Endometrium (tissue), 2 donors: ENCODE results near the gene FBLIM1.

Experiments
- FAIRE-seq: peaks from 2 replicates; lab custom pipeline; 2012; peaks lifted over from hg19 to GRCh38; lab: Jason Lieb, UNC
- donor health status: control.
- donor health status: control.

FBLIM1 gene

GRCh38 chr1:15758343-15758931 is at the start of gene FBLIM1:
FBLIM1 (plus strand) TSS chr1:15758795; CDS start chr1:15764984, 6,189 bp downstream.
- FAIRE-seq, result no peak

GRCh38 chr1:15709226-15709625 is 49.4 kb upstream of the FBLIM1 start:
- no peak for FAIRE-seq

- no peak for FAIRE-seq
Measured at GRCh38 chr1:15712168-15712567, 46.4 kb upstream of the FBLIM1 start.

- FAIRE-seq, result no peak
Measured at GRCh38 chr1:15714406-15715136, 44.0 kb upstream of the FBLIM1 start.

GRCh38 chr1:15717418-15718125 is 41.0 kb upstream of the FBLIM1 start:
- no peak for FAIRE-seq

GRCh38 chr1:15718199-15718601 is 40.4 kb upstream of the FBLIM1 start:
- FAIRE-seq, result no peak

- no peak for FAIRE-seq
Measured at GRCh38 chr1:15719381-15720120, 39.0 kb upstream of the FBLIM1 start.

- no peak for FAIRE-seq
Measured at GRCh38 chr1:15720861-15721260, 37.7 kb upstream of the FBLIM1 start.

- no peak for FAIRE-seq
Measured at GRCh38 chr1:15722411-15722810, 36.2 kb upstream of the FBLIM1 start.

GRCh38 chr1:15722836-15723532 is 35.6 kb upstream of the FBLIM1 start:
- FAIRE-seq, result no peak

GRCh38 chr1:15723631-15724246 is 34.9 kb upstream of the FBLIM1 start:
- no peak for FAIRE-seq

GRCh38 chr1:15724949-15725880 is 33.4 kb upstream of the FBLIM1 start:
- no peak for FAIRE-seq

- FAIRE-seq, result no peak
Measured at GRCh38 chr1:15726508-15726907, 32.1 kb upstream of the FBLIM1 start.

- FAIRE-seq, result no peak
Measured at GRCh38 chr1:15727021-15727420, 31.6 kb upstream of the FBLIM1 start.

GRCh38 chr1:15727424-15727823 is 31.2 kb upstream of the FBLIM1 start:
- no peak for FAIRE-seq

- FAIRE-seq, result no peak
Measured at GRCh38 chr1:15727866-15728534, 30.6 kb upstream of the FBLIM1 start.

GRCh38 chr1:15728937-15729657 is 29.5 kb upstream of the FBLIM1 start:
- no peak for FAIRE-seq

- FAIRE-seq, result no peak
Measured at GRCh38 chr1:15730423-15730822, 28.2 kb upstream of the FBLIM1 start.

GRCh38 chr1:15730936-15731335 is 27.7 kb upstream of the FBLIM1 start:
- FAIRE-seq, result no peak
